Measurements from ENCODE around the gene STARD13.

STARD13 gene

DNA sequence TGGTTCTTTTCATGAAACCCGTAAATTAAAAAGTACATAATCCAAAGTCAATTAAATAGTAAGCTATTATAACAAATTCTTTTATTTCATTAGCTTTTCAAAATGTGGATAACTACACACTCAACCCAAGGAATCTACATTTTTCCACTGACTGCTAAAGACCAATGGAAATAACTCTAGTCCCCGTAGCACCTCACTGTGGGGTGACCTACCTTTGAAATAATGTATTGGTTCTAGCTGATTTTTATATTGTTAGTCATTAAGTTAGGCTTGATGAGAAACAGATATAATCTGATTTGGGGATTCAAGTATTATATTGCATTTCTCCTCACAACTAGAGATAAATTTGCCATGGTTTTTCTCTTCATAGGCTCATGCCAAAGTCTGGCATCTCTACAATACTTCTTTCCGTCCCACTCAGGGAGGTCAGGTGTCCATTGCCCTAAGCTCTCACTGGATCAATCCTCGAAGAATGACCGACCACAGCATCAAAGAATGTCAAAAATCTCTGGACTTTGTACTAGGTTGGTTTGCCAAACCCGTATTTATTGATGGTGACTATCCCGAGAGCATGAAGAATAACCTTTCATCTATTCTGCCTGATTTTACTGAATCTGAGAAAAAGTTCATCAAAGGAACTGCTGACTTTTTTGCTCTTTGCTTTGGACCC, 232.0 kb downstream of the STARD13 start:
- H3K36me3 ChIP-seq (ENCODE audit: control insufficient read depth in 1 of 2, insufficient read depth in 2 of 2, low read depth in 1 of 2, low read length in 2 of 2) = no peaks in the 10 kb centered on the region
- no peak overlapping the region for H4K8ac ChIP-seq (ENCODE audit: low read length)
- H3K79me1 ChIP-seq (replicated peaks; ENCODE audit: low read length, poor library complexity, severe bottlenecking) = no peaks in the 10 kb centered on the region
- peaks cover 4% of the 10 kb centered on the region for H3K4me1 ChIP-seq (ENCODE audit: control insufficient read depth, insufficient read depth, low read depth, low read length)
- H3K23ac ChIP-seq (ENCODE audit: low read length in 2 of 2) = no peak overlapping the region
- H2AFZ ChIP-seq (ENCODE audit: low read depth, low read length) = no peak overlapping the region
- H4K91ac ChIP-seq (ENCODE audit: low read length) = no peak overlapping the region
- no peak overlapping the region for H2BK12ac ChIP-seq (ENCODE audit: low read length in 2 of 2)
- no peak overlapping the region for H3K14ac ChIP-seq (ENCODE audit: low read length in 2 of 2)
- H2BK15ac ChIP-seq (ENCODE audit: low read depth, poor library complexity, severe bottlenecking) = no peak overlapping the region
- WGBS = 83% methylated on average over 5 of the region's 7 CpGs
- no peaks in the 10 kb centered on the region for H3K27me3 ChIP-seq (ENCODE audit: control insufficient read depth in 1 of 2, insufficient read depth in 1 of 2, low read length in 2 of 2)
- no peak overlapping the region for H3K4me3 ChIP-seq (ENCODE audit: insufficient read depth in 1 of 2, low read depth in 1 of 2, low read length in 2 of 2)
- H3K9ac ChIP-seq (ENCODE audit: low read length) = peak overlapping the region; percentile 82
- no peak overlapping the region for H3K18ac ChIP-seq (ENCODE audit: low read depth in 1 of 2, low read length in 2 of 2)
- no peak overlapping the region for H2BK120ac ChIP-seq (ENCODE audit: low read depth, low read length)
- H3K27ac ChIP-seq (ENCODE audit: low read length, poor library complexity, severe bottlenecking) = no peak overlapping the region
- H3K9me3 ChIP-seq (ENCODE audit: control insufficient read depth, low read length) = no peaks in the 10 kb centered on the region
- H2AK5ac ChIP-seq (ENCODE audit: low read length, severe bottlenecking) = no peak overlapping the region
- no peak for DNase-seq
- no peak overlapping the region for H3K4ac ChIP-seq (ENCODE audit: low read depth in 1 of 2, low read length in 2 of 2)
- no peak overlapping the region for H3K4me2 ChIP-seq (ENCODE audit: low read length, poor library complexity, severe bottlenecking)
- H2BK5ac ChIP-seq (ENCODE audit: low read depth, low read length, poor library complexity, severe bottlenecking) = no peak overlapping the region
